ENCODE results near the gene CCR4. TPM values are rescaled to one million over a fixed set of nuclear protein-coding genes. Genes with fewer than 3 reads are reported as not detected.

CCR4 gene
- total RNA-seq (2022; extraction: Qiagen RNA extraction; ENCODE audit: low read depth): 0.07 to 0.22 TPM in 2 of 5 replicates, not detected in the others

DNA sequence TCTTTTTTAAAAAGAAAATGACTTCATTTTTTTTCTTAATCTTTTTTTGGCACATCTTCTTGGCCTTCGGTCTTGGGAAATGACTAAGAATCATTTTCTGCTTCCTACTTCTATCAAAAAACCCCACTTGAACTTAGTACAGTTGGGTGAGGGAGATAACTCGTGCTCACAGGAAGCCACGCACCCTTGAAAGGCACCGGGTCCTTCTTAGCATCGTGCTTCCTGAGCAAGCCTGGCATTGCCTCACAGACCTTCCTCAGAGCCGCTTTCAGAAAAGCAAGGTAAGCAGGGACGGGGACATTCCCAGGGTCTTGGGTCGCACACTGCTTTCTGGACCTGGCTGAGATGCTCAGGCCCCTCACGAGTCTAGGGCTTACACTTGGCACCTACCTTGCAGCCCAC, at the start of gene CCR4:
TSS of gene CCR4 (plus strand) at position 235 of the 402 bp plus-strand sequence. CDS start 1,779 bp downstream, outside the sequence.

Other genes with a start within 250 kb of the CCR4 start
- not detected in 5 replicates for gene TRIM71, start 133.6 kb upstream of the CCR4 start, total RNA-seq (2022; extraction: Qiagen RNA extraction; ENCODE audit: low read depth)
- gene GLB1, start 145.5 kb downstream of the CCR4 start, total RNA-seq (2022; extraction: Qiagen RNA extraction; ENCODE audit: low read depth): 66.5 to 72.3 TPM (median 67.7 TPM) in 5 replicates
- gene TMPPE, start 145.5 kb downstream of the CCR4 start, total RNA-seq (2022; extraction: Qiagen RNA extraction; ENCODE audit: low read depth): 1.2 to 1.6 TPM (median 1.4 TPM) in 5 replicates
- 295 to 315 TPM (median 298 TPM) in 5 replicates for gene CRTAP, start 162.4 kb downstream of the CCR4 start, total RNA-seq (2022; extraction: Qiagen RNA extraction; ENCODE audit: low read depth)

Measured in A549 treated with ZK216348 at 1 μM for 4 hours (cell line).